Adipocyte (in vitro differentiated cells): ENCODE data around the gene ZDHHC13.
"Not testable (repeated sequence)": the region's sequence is repeated elsewhere in the genome, so short reads cannot be mapped to it uniquely, and the experiment has no call there.

ENCODE experiments used
- DNase-seq: peaks from one replicate; pipeline ENCODE4 v3.0.0-alpha.2; 2015; ENCODE audit warnings: low read depth
- H3K27me3 ChIP-seq: replicated peaks from 2 replicates; pipeline ENCODE4 v1.7.0; 2013; ENCODE audit warnings: mild to moderate bottlenecking, low read length, moderate library complexity; ENCODE audit not compliant: control insufficient read depth, insufficient read depth
- H3K36me3 ChIP-seq: 2 replicates; pipeline ENCODE4 v1.7.0; 2013; ENCODE audit warnings: low read length, mild to moderate bottlenecking, moderate library complexity; ENCODE audit not compliant: control insufficient read depth, insufficient read depth, severe bottlenecking
- H3K4me1 ChIP-seq: 2 replicates; pipeline ENCODE4 v1.7.0; 2013; ENCODE audit warnings: mild to moderate bottlenecking, low read length, moderate library complexity; ENCODE audit not compliant: control insufficient read depth, insufficient read depth
- H3K4me3 ChIP-seq: 2 replicates; pipeline ENCODE4 v1.7.0; 2013; ENCODE audit warnings: mild to moderate bottlenecking, low read length, moderate library complexity
- H3K9ac ChIP-seq: 2 replicates; pipeline ENCODE4 v1.7.0; 2013; ENCODE audit warnings: mild to moderate bottlenecking, low read length, moderate library complexity
- H3K9me3 ChIP-seq: 2 replicates; pipeline ENCODE4 v1.7.0; 2013; ENCODE audit warnings: mild to moderate bottlenecking, low read length, moderate library complexity; ENCODE audit not compliant: control insufficient read depth

ZDHHC13 gene

DNA sequence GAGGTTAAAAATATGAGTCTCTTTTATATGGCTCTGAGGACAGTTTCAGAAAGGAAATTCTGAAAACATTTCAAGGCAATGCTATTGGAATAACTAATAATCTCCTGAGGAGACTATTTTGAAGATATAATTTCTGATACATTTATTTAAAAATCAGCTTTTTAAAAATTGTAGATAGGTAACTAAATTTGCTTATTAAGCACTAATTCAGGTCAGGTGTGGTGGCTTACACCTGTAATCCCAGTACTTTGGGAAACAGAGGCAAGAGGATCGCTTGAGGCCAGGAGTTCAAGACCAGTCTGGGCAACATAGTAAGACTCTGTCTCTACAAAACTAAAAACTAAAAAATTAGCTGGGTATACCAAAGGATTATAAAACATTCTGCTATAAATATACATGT, 17.0 kb downstream of the ZDHHC13 start:
- H3K36me3 ChIP-seq: no peaks in the 10 kb centered on the region
- no peak for DNase-seq
- no peaks in the 10 kb centered on the region for H3K9me3 ChIP-seq
- no peak overlapping the region for H3K9ac ChIP-seq
- no peaks in the 10 kb centered on the region for H3K4me1 ChIP-seq
- no peaks in the 10 kb centered on the region for H3K27me3 ChIP-seq
- H3K4me3 ChIP-seq: no peak overlapping the region

GRCh38 chr11:19136884-19137283, 19.9 kb downstream of the ZDHHC13 start:
- not testable (repeated sequence) for H3K9me3 ChIP-seq, H3K4me3 ChIP-seq, H3K9ac ChIP-seq, DNase-seq, H3K36me3 ChIP-seq, H3K4me1 ChIP-seq, H3K27me3 ChIP-seq

DNA sequence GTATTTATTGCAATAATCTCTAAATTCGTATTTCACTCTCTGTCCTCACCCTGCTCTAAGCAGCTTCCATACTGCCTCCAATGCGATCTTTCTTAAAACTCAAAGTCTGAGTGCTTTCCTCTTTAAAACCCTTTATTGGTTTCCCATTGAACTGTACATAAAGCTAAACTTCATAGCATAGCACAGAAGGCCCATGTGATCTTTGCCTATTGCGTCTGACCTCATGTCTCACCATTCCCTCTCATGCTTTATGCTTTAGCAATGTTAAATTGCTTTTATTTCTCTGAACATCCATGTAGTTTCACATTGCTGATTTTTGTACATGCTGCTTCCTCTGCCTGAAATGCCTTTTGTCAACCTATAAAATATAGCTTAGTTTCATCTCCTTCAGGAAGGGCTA, 28.4 kb downstream of the ZDHHC13 start:
- no peak for DNase-seq
- Histone ChIP-seq H3K36me3 (peaks cover 9% of the 10 kb centered on the region), H3K4me1 (no peaks in the 10 kb centered on the region), H3K9ac (no peak overlapping the region), H3K4me3 (no peak overlapping the region), H3K27me3 (no peaks in the 10 kb centered on the region), H3K9me3 (no peaks in the 10 kb centered on the region)

DNA sequence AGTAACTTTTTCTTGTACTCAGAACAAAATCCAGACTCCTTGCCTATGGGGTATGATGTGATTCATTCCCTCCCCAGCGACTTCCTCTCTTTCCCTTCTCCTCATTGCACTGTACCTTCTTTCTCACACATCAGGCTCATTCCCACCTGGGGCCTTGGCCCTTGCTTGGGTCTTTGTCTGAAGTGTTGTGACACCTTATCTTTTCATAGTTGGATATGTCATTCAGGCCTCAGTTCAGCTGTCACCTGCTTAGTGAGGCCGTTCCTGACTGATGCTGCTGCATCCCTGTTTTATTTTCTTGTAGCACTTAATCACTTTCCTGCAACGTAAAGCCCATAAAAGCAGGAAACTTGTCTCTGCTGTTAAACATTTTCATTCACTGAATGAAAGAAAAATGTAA, 39.9 kb downstream of the ZDHHC13 start:
- H3K27me3 ChIP-seq: no peaks in the 10 kb centered on the region
- no peak overlapping the region for H3K4me3 ChIP-seq
- no peaks in the 10 kb centered on the region for H3K9me3 ChIP-seq
- H3K9ac ChIP-seq: no peak overlapping the region
- H3K36me3 ChIP-seq: peaks cover 4% of the 10 kb centered on the region
- DNase-seq: no peak
- no peaks in the 10 kb centered on the region for H3K4me1 ChIP-seq

- Histone ChIP-seq H3K9me3 (no peaks in the 10 kb centered on the region), H3K4me3 (no peak overlapping the region), H3K4me1 (no peaks in the 10 kb centered on the region), H3K27me3 (no peaks in the 10 kb centered on the region), H3K9ac (no peak overlapping the region), H3K36me3 (peaks cover 16% of the 10 kb centered on the region)
- DNase-seq: no peak
These were observed 43.9 kb downstream of the ZDHHC13 start for GRCh38 chr11:19160847-19161246.

DNA sequence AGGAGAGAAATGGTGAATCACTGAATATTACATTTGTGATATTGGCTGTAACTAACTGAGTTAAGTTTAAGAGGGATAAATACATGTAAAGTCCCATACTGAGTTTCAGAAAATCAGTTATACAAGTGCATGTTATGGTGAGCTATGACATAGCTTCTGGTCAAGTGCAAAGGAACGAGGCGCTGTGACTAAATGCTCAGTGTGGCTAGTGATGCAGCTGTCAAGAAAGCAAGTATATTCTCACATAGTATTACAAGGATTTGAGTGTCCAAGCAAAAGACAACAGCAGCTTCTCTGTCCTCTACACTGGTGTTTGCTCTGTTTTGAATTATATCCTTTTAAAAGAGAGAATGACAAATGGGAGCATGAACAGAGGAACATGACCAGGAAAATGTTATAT, 44.7 kb downstream of the ZDHHC13 start:
- no peak for DNase-seq
- H3K9me3 ChIP-seq: no peaks in the 10 kb centered on the region
- no peak overlapping the region for H3K9ac ChIP-seq
- H3K4me1 ChIP-seq: no peaks in the 10 kb centered on the region
- no peak overlapping the region for H3K4me3 ChIP-seq
- peaks cover 20% of the 10 kb centered on the region for H3K36me3 ChIP-seq
- H3K27me3 ChIP-seq: no peaks in the 10 kb centered on the region

- no peak for DNase-seq
- no peaks in the 10 kb centered on the region for H3K4me1 ChIP-seq
- H3K36me3 ChIP-seq: peaks cover 19% of the 10 kb centered on the region
- H3K4me3 ChIP-seq: no peak overlapping the region
- H3K27me3 ChIP-seq: no peaks in the 10 kb centered on the region
- no peak overlapping the region for H3K9ac ChIP-seq
- H3K9me3 ChIP-seq: no peaks in the 10 kb centered on the region
These were observed 46.1 kb downstream of the ZDHHC13 start for GRCh38 chr11:19162951-19163505.

- DNase-seq: no peak
- H3K4me3 ChIP-seq: no peak overlapping the region
- peaks cover 20% of the 10 kb centered on the region for H3K36me3 ChIP-seq
- no peak overlapping the region for H3K9ac ChIP-seq
- H3K4me1 ChIP-seq: no peaks in the 10 kb centered on the region
- no peaks in the 10 kb centered on the region for H3K27me3 ChIP-seq
- no peaks in the 10 kb centered on the region for H3K9me3 ChIP-seq
These were observed 46.6 kb downstream of the ZDHHC13 start for GRCh38 chr11:19163617-19164016.

GRCh38 chr11:19164230-19164855, 47.4 kb downstream of the ZDHHC13 start:
- Histone ChIP-seq H3K9me3 (no peaks in the 10 kb centered on the region), H3K4me3 (no peak overlapping the region), H3K27me3 (no peaks in the 10 kb centered on the region), H3K4me1 (no peaks in the 10 kb centered on the region), H3K36me3 (peaks cover 21% of the 10 kb centered on the region), H3K9ac (no peak overlapping the region)
- no peak for DNase-seq

GRCh38 chr11:19164881-19165280, 47.9 kb downstream of the ZDHHC13 start:
- peaks cover 21% of the 10 kb centered on the region for H3K36me3 ChIP-seq
- no peaks in the 10 kb centered on the region for H3K27me3 ChIP-seq

DNA sequence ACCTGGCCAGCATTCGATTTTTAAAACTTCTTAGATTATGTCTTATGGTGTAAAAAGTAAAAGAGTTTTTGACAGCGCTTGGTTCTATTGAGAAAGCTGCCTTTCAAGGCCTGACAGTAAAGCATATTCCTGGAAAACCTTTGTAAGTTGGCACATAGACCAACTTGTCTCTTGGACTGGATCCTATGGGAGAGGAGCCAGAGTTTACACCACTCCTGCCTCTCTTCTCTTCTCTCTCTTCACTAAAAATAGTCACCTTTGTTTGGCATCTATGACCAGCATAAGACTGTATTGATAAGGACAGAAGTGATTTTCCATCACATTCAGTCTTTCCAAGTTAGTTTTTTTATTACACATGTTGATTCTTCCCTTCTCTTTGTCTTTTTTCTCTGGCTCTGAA, 51.1 kb downstream of the ZDHHC13 start:
- H3K36me3 ChIP-seq: peaks cover 32% of the 10 kb centered on the region
- H3K4me3 ChIP-seq: no peak overlapping the region
- H3K9ac ChIP-seq: no peak overlapping the region
- no peaks in the 10 kb centered on the region for H3K27me3 ChIP-seq
- H3K4me1 ChIP-seq: no peaks in the 10 kb centered on the region
- no peak for DNase-seq
- no peaks in the 10 kb centered on the region for H3K9me3 ChIP-seq

More at GRCh38 chr11:19164881-19165280, 47.9 kb downstream of the ZDHHC13 start:
- no peak overlapping the region for H3K9ac ChIP-seq
- no peaks in the 10 kb centered on the region for H3K4me1 ChIP-seq
- H3K4me3 ChIP-seq: no peak overlapping the region
- DNase-seq: no peak
- H3K9me3 ChIP-seq: no peaks in the 10 kb centered on the region
